Coronary artery (tissue), 2 donors: ENCODE data around the gene PROSER3.

Experiments
- DNase-seq: peaks from one replicate; pipeline ENCODE4 v3.0.0-alpha.2; 2017; ENCODE audit warnings: low spot score
- H3K27ac ChIP-seq, 2 donors: fragments of 200-600 bp; sonication (generic); one replicate each; pipeline ENCODE4 v1.5.1; 2016 to 2019
- H3K4me3 ChIP-seq: fragments of 200-600 bp; sonication (generic); 2 replicates; pipeline ENCODE4 v1.5.1; 2016; ENCODE audit warnings: mild to moderate bottlenecking, moderate library complexity
- CTCF ChIP-seq: fragments of 200-600 bp; sonication (generic); IDR thresholded peaks from one replicate; pipeline ENCODE4 v1.5.1; 2019; ENCODE audit warnings: antibody characterized with exemption

The PROSER3 gene

GRCh38 chr19:35777086-35777841, 19.3 kb downstream of the PROSER3 start:
- Histone ChIP-seq H3K27ac (no peak overlapping the region), H3K4me3 (no peak overlapping the region)
- TF ChIP-seq CTCF: no peak
- no peak for DNase-seq

- no peak overlapping the region for H3K4me3 ChIP-seq
- TF ChIP-seq CTCF: no peak
- H3K27ac ChIP-seq: no peak overlapping the region
- DNase-seq: no peak
Measured at GRCh38 chr19:35777961-35778360, 20.0 kb downstream of the PROSER3 start.

- no peak for DNase-seq
- H3K4me3 ChIP-seq: no peak overlapping the region
- TF ChIP-seq CTCF: no peak
- no peak overlapping the region for H3K27ac ChIP-seq
Measured at GRCh38 chr19:35779033-35779432, 21.1 kb downstream of the PROSER3 start.

- no peak for DNase-seq
- no peak overlapping the region for H3K27ac ChIP-seq
- no peak for TF ChIP-seq CTCF
- no peak overlapping the region for H3K4me3 ChIP-seq
Measured at GRCh38 chr19:35780058-35780457, 22.1 kb downstream of the PROSER3 start.

GRCh38 chr19:35780717-35781116, 22.7 kb downstream of the PROSER3 start:
- DNase-seq: no peak

GRCh38 chr19:35781650-35782049, 23.7 kb downstream of the PROSER3 start:
- Histone ChIP-seq H3K4me3 (no peak overlapping the region), H3K27ac (no peak overlapping the region)
- no peak for TF ChIP-seq CTCF
- no peak for DNase-seq

More at GRCh38 chr19:35780717-35781116, 22.7 kb downstream of the PROSER3 start:
- no peak overlapping the region for H3K27ac ChIP-seq
- no peak overlapping the region for H3K4me3 ChIP-seq
- no peak for TF ChIP-seq CTCF

- H3K4me3 ChIP-seq: no peak overlapping the region
- H3K27ac ChIP-seq: no peak overlapping the region
- TF ChIP-seq CTCF: no peak
- no peak for DNase-seq
Measured at GRCh38 chr19:35782589-35782988, 24.6 kb downstream of the PROSER3 start.
